Cardiac muscle cell (in vitro differentiated cells and primary cell): ENCODE results near the gene RMDN3. TPM values are rescaled to one million over a fixed set of nuclear protein-coding genes. Genes with fewer than 3 reads are reported as not detected.

Experiments
- DNase-seq, 2 donors: peaks; one replicate each; pipeline versions ENCODE4 v3.0.0 to v3.0.0-alpha.2; 2010 to 2017; ENCODE audit warnings: low read depth in 1 of 2, low spot score in 1 of 2
- H3K27ac ChIP-seq: fragments of 200-600 bp; sonication (generic); 2 replicates; pipeline ENCODE4 v1.5.1; 2016
- H3K27me3 ChIP-seq: fragments of 200-600 bp; sonication (generic); 2 replicates; pipeline ENCODE4 v1.6.0; 2016; ENCODE audit warnings: control low read depth
- H3K36me3 ChIP-seq: fragments of 200-600 bp; sonication (generic); 2 replicates; pipeline ENCODE4 v1.5.1; 2016; ENCODE audit warnings: control low read depth
- H3K4me1 ChIP-seq: fragments of 200-600 bp; sonication (generic); 2 replicates; pipeline ENCODE4 v1.8.1; 2017; ENCODE audit warnings: low read depth, mild to moderate bottlenecking, mixed run types
- H3K4me3 ChIP-seq: fragments of 200-600 bp; sonication (generic); 2 replicates; pipeline ENCODE4 v1.5.1; 2016; ENCODE audit warnings: mild to moderate bottlenecking
- H3K9me3 ChIP-seq: fragments of 200-600 bp; sonication (generic); 2 replicates; pipeline ENCODE4 v1.5.1; 2017; ENCODE audit warnings: low read depth, mild to moderate bottlenecking, control low read depth
- polyA plus RNA-seq: library from polyadenylated mRNA; unstranded; fragments of >200 nt; fragmentation: Nextera tagmentation; extraction: Ambion mirVana; gene quantifications from 2 replicates; pipeline ENCODE4 v1.2.1, GENCODE V29; 2016
- total RNA-seq: library from RNA; depleted of rRNA; stranded (reverse); fragments of >200 nt; gene quantifications from 2 replicates; pipeline ENCODE4 v1.2.3, GENCODE V29; 2016
- TF ChIP-seq, protein P1 (sequence below): IDR thresholded peaks from 2 replicates; pipeline ENCODE4 v1.5.1; 2012; ENCODE audit warnings: low read depth, mild to moderate bottlenecking, low read length

The RMDN3 gene
- total and polyA plus RNA-seq, 2 experiments from 2014 or later: 21.1 to 28.6 TPM

- H3K27ac ChIP-seq: no peak overlapping the region
- H3K4me3 ChIP-seq: no peak overlapping the region
Observed at GRCh38 chr15:40746916-40747418, 8.1 kb downstream of the RMDN3 start.

DNA sequence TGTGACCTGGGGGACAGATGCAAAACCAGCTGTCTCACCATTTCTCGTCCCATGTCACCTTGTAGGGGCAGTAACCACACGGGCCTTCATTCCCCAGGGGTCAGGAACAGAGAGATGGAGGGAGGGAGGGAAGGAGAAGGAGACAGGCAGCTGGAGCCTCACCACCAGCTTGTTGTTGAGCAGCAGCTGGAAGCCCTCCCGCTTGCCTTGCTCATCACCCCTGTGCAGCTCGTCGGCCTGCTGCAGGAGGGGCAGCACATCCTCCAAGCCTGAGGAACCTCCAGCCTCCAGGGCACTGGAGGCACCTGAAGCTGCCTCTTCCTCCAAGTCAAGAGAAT is 10.3 kb downstream of the RMDN3 start:
- DNase-seq: no peak
- peaks cover 8% of the 10 kb centered on the region for H3K36me3 ChIP-seq
- H3K27ac ChIP-seq: no peak overlapping the region
- no peaks in the 10 kb centered on the region for H3K27me3 ChIP-seq
- H3K9me3 ChIP-seq: no peaks in the 10 kb centered on the region
- no peaks in the 10 kb centered on the region for H3K4me1 ChIP-seq
- no peak overlapping the region for H3K4me3 ChIP-seq
- TF ChIP-seq, protein P1, sequence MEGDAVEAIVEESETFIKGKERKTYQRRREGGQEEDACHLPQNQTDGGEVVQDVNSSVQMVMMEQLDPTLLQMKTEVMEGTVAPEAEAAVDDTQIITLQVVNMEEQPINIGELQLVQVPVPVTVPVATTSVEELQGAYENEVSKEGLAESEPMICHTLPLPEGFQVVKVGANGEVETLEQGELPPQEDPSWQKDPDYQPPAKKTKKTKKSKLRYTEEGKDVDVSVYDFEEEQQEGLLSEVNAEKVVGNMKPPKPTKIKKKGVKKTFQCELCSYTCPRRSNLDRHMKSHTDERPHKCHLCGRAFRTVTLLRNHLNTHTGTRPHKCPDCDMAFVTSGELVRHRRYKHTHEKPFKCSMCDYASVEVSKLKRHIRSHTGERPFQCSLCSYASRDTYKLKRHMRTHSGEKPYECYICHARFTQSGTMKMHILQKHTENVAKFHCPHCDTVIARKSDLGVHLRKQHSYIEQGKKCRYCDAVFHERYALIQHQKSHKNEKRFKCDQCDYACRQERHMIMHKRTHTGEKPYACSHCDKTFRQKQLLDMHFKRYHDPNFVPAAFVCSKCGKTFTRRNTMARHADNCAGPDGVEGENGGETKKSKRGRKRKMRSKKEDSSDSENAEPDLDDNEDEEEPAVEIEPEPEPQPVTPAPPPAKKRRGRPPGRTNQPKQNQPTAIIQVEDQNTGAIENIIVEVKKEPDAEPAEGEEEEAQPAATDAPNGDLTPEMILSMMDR: no peak

More at GRCh38 chr15:40746916-40747418, 8.1 kb downstream of the RMDN3 start:
- H3K4me1 ChIP-seq: no peaks in the 10 kb centered on the region
- TF ChIP-seq, protein P1: no peak
- H3K9me3 ChIP-seq: no peaks in the 10 kb centered on the region
- no peaks in the 10 kb centered on the region for H3K27me3 ChIP-seq
- H3K36me3 ChIP-seq: peaks cover 9% of the 10 kb centered on the region
- peak in 1 of 2 donors; percentile 88 for DNase-seq

DNA sequence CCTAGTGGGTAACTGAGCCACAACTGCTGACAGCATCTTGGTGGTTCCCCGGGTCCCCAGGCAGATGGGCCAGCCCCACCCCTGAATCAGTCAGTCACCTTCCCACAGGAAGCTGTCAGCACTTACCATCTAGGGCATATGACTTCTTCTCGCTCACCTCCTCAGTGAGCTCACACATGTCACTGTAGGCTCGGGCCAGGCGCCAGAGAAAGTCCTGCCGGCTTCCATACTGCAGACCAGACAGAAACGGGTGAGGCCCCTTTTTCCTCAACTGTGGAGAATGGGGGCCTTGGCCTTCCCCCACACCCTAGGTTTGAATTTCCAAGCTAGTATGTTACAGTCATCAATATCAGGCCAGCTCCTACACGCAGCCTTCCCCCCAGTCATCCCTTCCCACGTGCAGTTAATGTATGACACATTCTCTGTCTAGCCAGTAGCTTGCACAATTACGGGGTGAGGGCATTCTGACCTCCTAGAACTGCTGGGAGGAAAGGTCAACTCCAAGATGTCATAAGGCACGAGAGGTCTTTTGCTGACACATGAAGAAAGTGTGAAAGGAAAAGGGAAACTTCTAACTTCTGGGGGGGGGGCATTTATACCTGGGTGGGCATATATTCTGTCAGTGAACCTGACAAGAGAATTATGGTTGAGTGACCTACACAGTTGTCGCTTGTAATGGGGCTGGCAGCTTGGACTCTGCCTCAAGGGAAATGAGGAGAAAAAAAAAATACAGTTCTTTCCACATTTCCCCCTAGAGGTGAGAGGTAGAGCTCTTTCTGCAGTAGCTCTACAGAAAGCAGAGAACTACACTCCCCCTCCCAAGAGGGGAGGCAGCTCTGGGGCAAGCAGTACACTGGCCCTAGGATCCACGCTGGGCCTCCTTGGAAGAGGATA is 10.9 kb downstream of the RMDN3 start:
- no peaks in the 10 kb centered on the region for H3K27me3 ChIP-seq
- H3K4me3 ChIP-seq: no peak overlapping the region
- TF ChIP-seq, protein P1: peak; percentile 28
- peak in 1 of 2 donors; percentile 76 for DNase-seq
- peaks cover 6% of the 10 kb centered on the region for H3K36me3 ChIP-seq
- H3K9me3 ChIP-seq: no peaks in the 10 kb centered on the region
- no peaks in the 10 kb centered on the region for H3K4me1 ChIP-seq
- H3K27ac ChIP-seq: no peak overlapping the region

DNA sequence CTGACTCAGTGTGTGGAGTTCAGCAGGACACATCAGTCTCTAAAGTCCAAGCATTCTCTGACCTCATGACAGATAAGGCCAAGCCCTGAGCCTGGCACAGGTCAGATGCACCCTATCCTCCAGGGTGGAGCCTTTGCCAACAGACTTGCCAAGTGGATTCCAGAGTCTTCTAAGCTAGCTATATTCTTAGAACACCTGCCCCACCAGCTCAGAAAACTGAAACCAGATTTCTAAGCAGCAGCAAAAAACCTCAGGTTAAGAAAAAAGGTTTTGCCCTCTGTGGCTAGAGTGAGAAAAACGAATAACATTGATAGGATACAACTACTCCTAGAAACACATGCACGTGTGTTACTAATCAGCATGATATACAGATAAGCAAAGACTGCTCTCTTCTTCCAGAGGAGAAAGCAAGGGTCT is 11.6 kb downstream of the RMDN3 start:
- DNase-seq: no peak
- H3K4me3 ChIP-seq: no peak overlapping the region
- H3K4me1 ChIP-seq: no peaks in the 10 kb centered on the region
- H3K36me3 ChIP-seq: peaks cover 6% of the 10 kb centered on the region
- no peaks in the 10 kb centered on the region for H3K9me3 ChIP-seq
- TF ChIP-seq, protein P1: no peak
- H3K27me3 ChIP-seq: no peaks in the 10 kb centered on the region
- no peak overlapping the region for H3K27ac ChIP-seq

DNA sequence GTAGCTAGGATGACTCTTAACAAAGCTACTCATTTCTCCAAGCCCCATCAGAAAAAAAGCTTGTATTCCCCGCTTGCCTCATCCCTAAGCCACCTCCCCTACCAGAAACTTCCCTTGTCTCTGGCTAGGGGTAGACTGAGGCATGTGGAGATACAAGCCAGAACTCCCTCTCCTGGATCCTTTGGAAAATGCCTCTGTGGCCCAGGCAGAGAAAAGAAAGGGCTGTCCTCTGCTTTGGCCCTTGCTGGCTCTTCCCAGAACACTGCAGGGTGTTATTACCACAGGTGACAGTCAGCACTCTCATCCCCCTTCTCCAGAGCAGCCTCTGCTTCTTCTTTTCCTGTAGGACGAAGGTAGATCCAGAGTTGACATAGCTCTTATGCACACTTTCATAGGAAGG is 15.2 kb downstream of the RMDN3 start:
- no peak overlapping the region for H3K27ac ChIP-seq
- DNase-seq: no peak

More for the DNA sequence above, 15.2 kb downstream of the RMDN3 start:
- Histone ChIP-seq H3K4me3 (no peak overlapping the region), H3K27me3 (no peaks in the 10 kb centered on the region), H3K4me1 (no peaks in the 10 kb centered on the region), H3K36me3 (peaks cover 23% of the 10 kb centered on the region), H3K9me3 (no peaks in the 10 kb centered on the region)
- TF ChIP-seq, protein P1: no peak
